Upper lobe of right lung (tissue), 1 donor: ENCODE results near the gene TECRL. TPM values are rescaled to one million over a fixed set of nuclear protein-coding genes. Genes with fewer than 3 reads are reported as not detected.

Experiments used
- ATAC-seq: fragments of 200-7000 bp; cut with Tn5 transposase; one replicate; pipeline ENCODE4 v1.9.1; 2020; ENCODE audit warnings: mild to moderate bottlenecking, moderate library complexity
- DNase-seq: peaks from one replicate; pipeline ENCODE4 v3.0.0-alpha.2; 2020
- H3K27ac ChIP-seq: fragments of 200-600 bp; one replicate; pipeline ENCODE4 v1.8.0; 2022
- H3K27me3 ChIP-seq: fragments of 200-600 bp; one replicate; pipeline ENCODE4 v1.8.0; 2022; ENCODE audit warnings: mild to moderate bottlenecking
- H3K36me3 ChIP-seq: fragments of 200-600 bp; one replicate; pipeline ENCODE4 v1.8.0; 2022
- H3K4me1 ChIP-seq: fragments of 200-600 bp; one replicate; pipeline ENCODE4 v1.8.0; 2022
- H3K4me3 ChIP-seq: fragments of 200-600 bp; one replicate; pipeline ENCODE4 v1.8.0; 2022; ENCODE audit warnings: mild to moderate bottlenecking
- H3K9me3 ChIP-seq: fragments of 200-600 bp; one replicate; pipeline ENCODE4 v1.8.0; 2022
- intact Hi-C: fragments of 100-400 bp; cut with DNase I; formaldehyde crosslinking; loops from one replicate; pipeline ENCODE4 v1.11.0; 2022
- total RNA-seq: library from RNA; stranded (reverse); fragmentation: NEBNext Ultra II Directional; extraction: Animal tissue kit (Norgen Biotek cat#: 25700); gene quantifications from one replicate; pipeline ENCODE4 v1.2.1, GENCODE V29; 2021
- TF ChIP-seq, protein P1 (sequence below): fragments of 200-600 bp; IDR thresholded peaks from one replicate; pipeline ENCODE4 v1.8.0; 2022; ENCODE audit warnings: antibody characterized with exemption
- donor health status: DM: no; HTN: yes; CAD: no; lungs with severe emphysema.

The TECRL gene
- total RNA-seq, 1 donor from 2014 or later, result not detected

DNA sequence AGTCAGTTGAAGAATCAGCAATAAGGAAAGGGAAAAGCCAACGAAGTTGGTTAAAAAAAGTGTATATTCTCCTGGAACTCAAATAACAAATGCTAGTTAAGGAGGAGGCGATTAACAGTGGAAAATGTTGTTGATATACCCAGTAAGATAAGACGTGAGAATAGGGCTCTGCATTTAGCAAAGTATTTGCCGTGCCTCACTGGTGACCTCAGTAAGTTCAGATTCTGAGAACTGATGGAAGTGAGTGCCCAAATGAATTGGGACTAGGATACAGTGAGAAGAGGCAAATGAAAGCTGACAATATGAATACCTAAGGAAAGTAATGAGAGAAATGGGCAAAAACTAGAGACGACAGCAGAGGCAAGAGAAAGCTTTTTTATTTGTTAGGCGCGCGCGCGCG, 3.5 kb downstream of the TECRL start:
- no peak overlapping the region for H3K4me3 ChIP-seq
- no peaks in the 10 kb centered on the region for H3K4me1 ChIP-seq
- TF ChIP-seq, protein P1, sequence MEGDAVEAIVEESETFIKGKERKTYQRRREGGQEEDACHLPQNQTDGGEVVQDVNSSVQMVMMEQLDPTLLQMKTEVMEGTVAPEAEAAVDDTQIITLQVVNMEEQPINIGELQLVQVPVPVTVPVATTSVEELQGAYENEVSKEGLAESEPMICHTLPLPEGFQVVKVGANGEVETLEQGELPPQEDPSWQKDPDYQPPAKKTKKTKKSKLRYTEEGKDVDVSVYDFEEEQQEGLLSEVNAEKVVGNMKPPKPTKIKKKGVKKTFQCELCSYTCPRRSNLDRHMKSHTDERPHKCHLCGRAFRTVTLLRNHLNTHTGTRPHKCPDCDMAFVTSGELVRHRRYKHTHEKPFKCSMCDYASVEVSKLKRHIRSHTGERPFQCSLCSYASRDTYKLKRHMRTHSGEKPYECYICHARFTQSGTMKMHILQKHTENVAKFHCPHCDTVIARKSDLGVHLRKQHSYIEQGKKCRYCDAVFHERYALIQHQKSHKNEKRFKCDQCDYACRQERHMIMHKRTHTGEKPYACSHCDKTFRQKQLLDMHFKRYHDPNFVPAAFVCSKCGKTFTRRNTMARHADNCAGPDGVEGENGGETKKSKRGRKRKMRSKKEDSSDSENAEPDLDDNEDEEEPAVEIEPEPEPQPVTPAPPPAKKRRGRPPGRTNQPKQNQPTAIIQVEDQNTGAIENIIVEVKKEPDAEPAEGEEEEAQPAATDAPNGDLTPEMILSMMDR, result no peak
- ATAC-seq (no peak), DNase-seq (no peak)
- H3K36me3 ChIP-seq, result no peaks in the 10 kb centered on the region
- no peaks in the 10 kb centered on the region for H3K9me3 ChIP-seq
- intact Hi-C loops, result no loop called here
- no peak overlapping the region for H3K27ac ChIP-seq
- no peaks in the 10 kb centered on the region for H3K27me3 ChIP-seq

DNA sequence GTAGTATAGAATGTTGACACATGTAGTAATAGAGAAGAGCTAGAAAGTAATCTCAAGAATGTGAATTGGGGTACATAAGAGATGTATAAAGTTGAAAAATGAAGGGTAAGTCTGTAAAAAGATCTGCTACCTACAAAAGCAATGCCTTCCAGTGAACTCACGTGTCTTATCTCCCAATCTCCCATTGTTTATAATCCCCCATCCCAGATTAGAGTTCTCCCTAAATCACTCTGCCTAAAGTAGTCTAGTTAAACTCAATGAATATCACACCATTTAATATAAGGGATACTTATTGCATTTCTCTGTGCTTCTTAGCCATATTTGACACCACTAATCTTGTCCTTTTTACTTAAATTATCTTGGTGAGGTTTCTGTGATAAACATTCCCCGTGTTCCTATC, 6.6 kb downstream of the TECRL start:
- Histone ChIP-seq H3K27me3 (no peaks in the 10 kb centered on the region), H3K4me3 (no peak overlapping the region), H3K9me3 (no peaks in the 10 kb centered on the region), H3K27ac (no peak overlapping the region), H3K36me3 (no peaks in the 10 kb centered on the region), H3K4me1 (no peaks in the 10 kb centered on the region)
- TF ChIP-seq, protein P1, result no peak
- ATAC-seq, result no peak
- intact Hi-C loops, result no loop called here
- no peak for DNase-seq

- Histone ChIP-seq H3K27me3 (no peaks in the 10 kb centered on the region), H3K4me3 (no peak overlapping the region), H3K27ac (no peak overlapping the region), H3K9me3 (no peaks in the 10 kb centered on the region), H3K4me1 (no peaks in the 10 kb centered on the region), H3K36me3 (no peaks in the 10 kb centered on the region)
- no peak for DNase-seq
- TF ChIP-seq, protein P1, result no peak
- intact Hi-C loops, result no loop called here
- no peak for ATAC-seq
Observed at GRCh38 chr4:64399313-64400109, 9.7 kb downstream of the TECRL start.

DNA sequence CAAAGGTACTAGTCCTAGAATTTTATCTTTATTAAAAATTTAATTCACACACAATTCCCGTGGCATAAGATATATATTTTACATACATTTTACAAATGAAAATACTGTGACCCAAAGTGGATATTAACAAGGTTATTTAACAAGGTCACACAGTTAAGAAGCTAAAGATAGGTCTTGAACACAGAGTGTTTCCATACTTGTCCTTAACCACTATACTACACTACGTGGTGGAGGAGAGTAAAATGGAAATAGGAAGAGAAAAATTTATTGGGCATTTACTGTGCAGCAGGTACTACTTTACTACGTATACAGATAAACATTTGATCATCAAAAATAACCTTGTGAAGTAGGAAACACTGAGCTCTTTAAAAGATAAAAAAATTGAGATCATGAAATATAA, 14.8 kb downstream of the TECRL start:
- intact Hi-C loops, result no loop called here
- TF ChIP-seq, protein P1, result no peak
- DNase-seq, result no peak
- H3K27ac ChIP-seq, result no peak overlapping the region
- H3K9me3 ChIP-seq, result no peaks in the 10 kb centered on the region
- H3K4me1 ChIP-seq, result no peaks in the 10 kb centered on the region
- H3K27me3 ChIP-seq, result no peaks in the 10 kb centered on the region
- no peaks in the 10 kb centered on the region for H3K36me3 ChIP-seq
- H3K4me3 ChIP-seq, result no peak overlapping the region
- no peak for ATAC-seq

DNA sequence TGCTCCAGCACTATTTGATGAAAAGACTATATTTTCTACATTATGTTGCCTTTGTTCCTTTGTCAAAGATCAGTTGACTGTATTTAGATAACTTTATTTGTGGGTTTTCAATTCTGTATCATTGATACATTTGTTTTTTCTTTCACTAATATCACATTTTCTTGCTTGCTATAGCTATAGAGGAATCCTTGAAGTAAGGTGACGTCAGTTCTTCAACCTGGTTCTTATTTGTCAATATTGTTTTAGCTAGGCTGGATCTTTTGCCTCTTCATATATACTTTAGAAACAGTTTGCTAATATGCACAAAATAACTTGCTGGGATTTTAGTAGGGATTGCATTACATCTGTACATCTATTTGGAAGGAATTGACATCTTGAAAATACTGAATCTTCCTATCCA, 21.0 kb downstream of the TECRL start:
- TF ChIP-seq, protein P1, result no peak
- no peaks in the 10 kb centered on the region for H3K9me3 ChIP-seq
- H3K27me3 ChIP-seq, result no peaks in the 10 kb centered on the region
- no peaks in the 10 kb centered on the region for H3K4me1 ChIP-seq
- H3K27ac ChIP-seq, result no peak overlapping the region
- intact Hi-C loops, result no loop called here
- no peaks in the 10 kb centered on the region for H3K36me3 ChIP-seq
- H3K4me3 ChIP-seq, result no peak overlapping the region
- ATAC-seq, result no peak
- DNase-seq, result no peak
